ENCODE data around the gene HORMAD2. TPM values are rescaled to one million over a fixed set of nuclear protein-coding genes. Genes with fewer than 3 reads are reported as not detected.

Gene HORMAD2
- total RNA-seq, 1 donor from 2014 or later, result not detected

DNA sequence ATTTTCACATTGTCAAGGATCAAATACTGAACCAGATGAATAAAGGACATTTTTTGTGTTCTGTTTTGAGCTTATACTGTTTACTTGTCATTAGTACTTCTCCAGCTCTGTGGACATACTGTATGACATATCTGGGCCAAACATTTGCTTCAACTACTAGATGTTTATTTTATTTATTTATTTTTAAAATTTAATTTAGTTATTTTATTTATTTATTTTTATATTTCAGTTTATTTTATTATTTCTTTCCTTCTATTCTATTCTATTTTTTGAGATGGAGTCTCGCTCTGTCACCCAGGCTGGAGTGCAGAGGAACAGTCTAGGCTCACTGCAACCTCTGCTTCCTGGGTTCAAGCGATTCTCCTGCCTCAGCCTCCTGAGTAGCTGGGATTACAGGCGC, 37.0 kb downstream of the HORMAD2 start:
- no peak overlapping the region for H3K4me3 ChIP-seq (ENCODE audit: low read length in 3 of 3)
- H3K9me3 ChIP-seq (ENCODE audit: control insufficient read depth in 3 of 3, low read length in 3 of 3), result no peaks in the 10 kb centered on the region
- no peaks in the 10 kb centered on the region for H3K36me3 ChIP-seq (ENCODE audit: control insufficient read depth in 3 of 3, insufficient read depth in 3 of 3, low read length in 3 of 3)
- H3K27me3 ChIP-seq (ENCODE audit: control insufficient read depth in 3 of 3, insufficient read depth in 3 of 3, low read length in 3 of 3), result peaks cover 0 to 3% (median 0%) of the 10 kb centered on the region in 3 donors
- no peaks in the 10 kb centered on the region for H3K4me1 ChIP-seq (ENCODE audit: control insufficient read depth in 3 of 3, insufficient read depth in 3 of 3, low read length in 3 of 3)
- H3K27ac ChIP-seq (ENCODE audit: low read depth, low read length), result no peak overlapping the region
- H3K9ac ChIP-seq (ENCODE audit: low read depth in 1 of 3, low read length in 3 of 3), result no peak overlapping the region

DNA sequence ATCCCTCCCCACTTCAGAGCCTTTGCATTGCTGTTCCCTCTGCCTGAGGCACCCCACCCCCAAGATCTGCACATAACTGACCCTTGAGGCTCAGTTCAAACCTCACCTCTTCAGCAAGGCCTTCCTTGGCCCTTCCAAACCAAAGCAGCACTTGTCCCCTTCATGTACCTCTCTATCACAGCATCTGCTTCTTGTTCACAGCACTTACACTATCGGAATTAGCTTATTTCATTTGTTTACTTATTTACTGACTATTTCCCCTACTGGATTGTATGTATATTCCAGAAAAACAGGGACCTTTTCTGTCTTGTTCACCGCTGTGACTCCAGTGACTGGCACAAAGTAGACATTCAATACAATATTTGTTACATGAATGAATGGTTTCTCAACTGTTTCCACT, 38.0 kb downstream of the HORMAD2 start:
- Histone ChIP-seq H3K4me1 (ENCODE audit: control insufficient read depth in 3 of 3, insufficient read depth in 3 of 3, low read length in 3 of 3) (no peaks in the 10 kb centered on the region), H3K4me3 (ENCODE audit: low read length in 3 of 3) (no peak overlapping the region), H3K9me3 (ENCODE audit: control insufficient read depth in 3 of 3, low read length in 3 of 3) (no peaks in the 10 kb centered on the region)

DNA sequence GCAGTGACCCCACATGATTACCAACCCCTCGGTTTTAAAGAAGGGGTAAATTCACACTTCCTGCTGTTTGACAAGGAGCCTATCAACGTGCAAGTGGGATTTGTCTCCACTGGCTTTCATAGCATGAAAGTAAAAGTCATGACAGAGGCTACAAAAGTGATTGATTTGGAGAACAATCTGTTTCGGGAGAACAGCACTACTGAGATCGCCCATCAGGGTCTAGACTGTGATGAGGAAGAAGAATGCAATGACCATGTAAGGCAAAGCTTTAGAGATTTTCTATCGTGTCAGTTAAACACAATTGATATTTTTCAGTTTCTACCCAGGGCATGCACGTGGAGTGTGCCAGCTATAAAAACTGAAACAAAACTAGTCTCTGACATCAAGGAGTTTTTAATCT, 41.7 kb downstream of the HORMAD2 start:
- no peak overlapping the region for H3K27ac ChIP-seq (ENCODE audit: low read depth, low read length)
- H3K9ac ChIP-seq (ENCODE audit: low read depth in 1 of 3, low read length in 3 of 3), result no peak overlapping the region
- H3K4me1 ChIP-seq (ENCODE audit: control insufficient read depth in 3 of 3, insufficient read depth in 3 of 3, low read length in 3 of 3), result no peaks in the 10 kb centered on the region
- no peak overlapping the region for H3K4me3 ChIP-seq (ENCODE audit: low read length in 3 of 3)
- H3K27me3 ChIP-seq (ENCODE audit: control insufficient read depth in 3 of 3, insufficient read depth in 3 of 3, low read length in 3 of 3), result peaks cover 0 to 7% (median 3%) of the 10 kb centered on the region in 3 donors
- no peaks in the 10 kb centered on the region for H3K36me3 ChIP-seq (ENCODE audit: control insufficient read depth in 3 of 3, insufficient read depth in 3 of 3, low read length in 3 of 3)
- H3K9me3 ChIP-seq (ENCODE audit: control insufficient read depth in 3 of 3, low read length in 3 of 3), result no peaks in the 10 kb centered on the region

More for the DNA sequence above, 38.0 kb downstream of the HORMAD2 start:
- H3K27ac ChIP-seq (ENCODE audit: low read depth, low read length), result no peak overlapping the region
- H3K27me3 ChIP-seq (ENCODE audit: control insufficient read depth in 3 of 3, insufficient read depth in 3 of 3, low read length in 3 of 3), result peaks cover 0 to 7% (median 3%) of the 10 kb centered on the region in 3 donors
- H3K36me3 ChIP-seq (ENCODE audit: control insufficient read depth in 3 of 3, insufficient read depth in 3 of 3, low read length in 3 of 3), result no peaks in the 10 kb centered on the region
- H3K9ac ChIP-seq (ENCODE audit: low read depth in 1 of 3, low read length in 3 of 3), result no peak overlapping the region

DNA sequence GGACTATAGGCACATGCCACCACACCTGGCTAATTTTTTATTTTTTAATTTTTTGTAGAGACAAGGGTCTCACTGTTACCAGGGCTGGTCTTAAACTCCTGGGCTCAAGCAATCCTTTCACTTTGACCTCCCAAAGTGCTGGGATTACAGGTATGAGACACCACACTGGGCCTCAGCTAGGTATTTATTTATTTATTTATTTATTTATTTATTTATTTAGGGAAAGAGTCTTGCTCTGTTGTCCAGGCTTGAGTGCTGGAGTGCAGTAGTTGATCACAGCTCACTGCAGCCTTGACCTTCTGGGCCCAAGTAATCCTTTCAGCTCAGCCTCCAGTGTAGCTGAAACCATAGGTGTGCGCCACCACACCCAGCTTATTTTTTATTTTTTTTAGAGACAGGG, 43.2 kb downstream of the HORMAD2 start:
- Histone ChIP-seq H3K9ac (ENCODE audit: low read depth in 1 of 3, low read length in 3 of 3) (no peak overlapping the region), H3K27me3 (ENCODE audit: control insufficient read depth in 3 of 3, insufficient read depth in 3 of 3, low read length in 3 of 3) (peaks cover 0 to 9% (median 3%) of the 10 kb centered on the region in 3 donors), H3K4me1 (ENCODE audit: control insufficient read depth in 3 of 3, insufficient read depth in 3 of 3, low read length in 3 of 3) (no peaks in the 10 kb centered on the region), H3K27ac (ENCODE audit: low read depth, low read length) (no peak overlapping the region), H3K4me3 (ENCODE audit: low read length in 3 of 3) (no peak overlapping the region), H3K36me3 (ENCODE audit: control insufficient read depth in 3 of 3, insufficient read depth in 3 of 3, low read length in 3 of 3) (no peaks in the 10 kb centered on the region), H3K9me3 (ENCODE audit: control insufficient read depth in 3 of 3, low read length in 3 of 3) (no peaks in the 10 kb centered on the region)

DNA sequence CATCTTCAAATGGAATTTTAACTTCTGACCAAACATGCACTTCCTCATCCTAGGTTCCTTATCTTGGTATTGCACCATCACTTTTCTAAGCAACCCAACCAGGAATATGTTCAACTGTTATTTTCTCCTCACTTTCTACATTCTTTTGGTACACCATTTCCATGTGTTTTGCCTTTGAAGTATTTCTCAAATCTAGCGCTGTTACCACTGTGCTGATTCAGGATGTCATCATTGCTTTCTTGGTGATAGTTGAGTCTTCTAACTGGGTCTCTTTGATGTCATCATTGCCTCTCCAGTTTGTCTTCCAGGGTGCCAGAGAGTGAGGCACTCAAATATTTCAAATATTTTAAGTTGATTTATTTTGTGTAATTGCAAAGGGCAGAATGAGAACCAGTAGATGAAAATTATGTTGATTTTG, 47.5 kb downstream of the HORMAD2 start:
- H3K9me3 ChIP-seq (ENCODE audit: control insufficient read depth in 3 of 3, low read length in 3 of 3), result no peaks in the 10 kb centered on the region
- H3K27ac ChIP-seq (ENCODE audit: low read depth, low read length), result no peak overlapping the region
- no peak overlapping the region for H3K4me3 ChIP-seq (ENCODE audit: low read length in 3 of 3)
- H3K9ac ChIP-seq (ENCODE audit: low read depth in 1 of 3, low read length in 3 of 3), result no peak overlapping the region
- H3K36me3 ChIP-seq (ENCODE audit: control insufficient read depth in 3 of 3, insufficient read depth in 3 of 3, low read length in 3 of 3), result no peaks in the 10 kb centered on the region
- no peaks in the 10 kb centered on the region for H3K4me1 ChIP-seq (ENCODE audit: control insufficient read depth in 3 of 3, insufficient read depth in 3 of 3, low read length in 3 of 3)
- H3K27me3 ChIP-seq (ENCODE audit: control insufficient read depth in 3 of 3, insufficient read depth in 3 of 3, low read length in 3 of 3), result peaks cover 0 to 2% (median 0%) of the 10 kb centered on the region in 3 donors

DNA sequence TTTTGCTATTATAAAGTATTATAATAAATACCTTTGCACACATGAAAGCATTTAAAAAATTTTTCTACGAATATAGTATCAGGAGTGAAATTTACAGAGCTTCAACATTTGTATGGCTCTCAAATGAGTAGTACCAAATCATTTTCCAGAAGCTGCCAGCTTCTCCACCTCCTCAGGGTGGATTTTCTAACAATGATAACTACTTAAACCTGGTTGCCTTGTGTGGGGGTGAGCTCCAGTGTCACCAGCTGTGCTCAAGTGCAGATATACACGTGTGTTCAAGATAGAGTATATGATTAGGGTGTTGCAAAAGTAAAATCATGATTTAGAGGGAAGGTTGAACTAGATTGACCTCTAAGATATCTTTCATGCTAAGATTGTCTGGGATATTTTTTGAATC, 48.2 kb downstream of the HORMAD2 start:
- Histone ChIP-seq H3K9me3 (ENCODE audit: control insufficient read depth in 3 of 3, low read length in 3 of 3) (no peaks in the 10 kb centered on the region), H3K27me3 (ENCODE audit: control insufficient read depth in 3 of 3, insufficient read depth in 3 of 3, low read length in 3 of 3) (peaks cover 0 to 2% (median 0%) of the 10 kb centered on the region in 3 donors), H3K27ac (ENCODE audit: low read depth, low read length) (no peak overlapping the region), H3K9ac (ENCODE audit: low read depth in 1 of 3, low read length in 3 of 3) (no peak overlapping the region), H3K4me3 (ENCODE audit: low read length in 3 of 3) (no peak overlapping the region), H3K4me1 (ENCODE audit: control insufficient read depth in 3 of 3, insufficient read depth in 3 of 3, low read length in 3 of 3) (no peaks in the 10 kb centered on the region), H3K36me3 (ENCODE audit: control insufficient read depth in 3 of 3, insufficient read depth in 3 of 3, low read length in 3 of 3) (no peaks in the 10 kb centered on the region)

DNA sequence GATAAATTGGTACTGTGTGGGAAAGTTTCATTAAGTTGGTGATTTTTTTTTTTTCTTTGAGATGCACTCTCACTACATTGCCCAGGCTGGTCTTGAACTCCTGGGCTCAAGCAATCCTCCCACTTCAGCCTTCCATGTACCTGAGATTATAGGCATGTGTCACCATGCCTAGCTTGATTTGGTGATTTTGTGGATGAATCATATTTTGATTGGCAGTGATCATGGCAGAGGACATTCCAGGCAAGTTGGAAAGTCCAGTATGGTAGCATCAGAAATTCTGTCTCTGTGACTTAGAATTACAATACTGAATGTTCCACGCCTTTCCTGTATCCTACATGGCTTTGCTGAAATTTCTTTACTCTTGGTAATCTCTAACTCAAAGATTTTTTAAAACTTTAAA, 49.4 kb downstream of the HORMAD2 start:
- peaks cover 0 to 2% (median 0%) of the 10 kb centered on the region in 3 donors for H3K27me3 ChIP-seq (ENCODE audit: control insufficient read depth in 3 of 3, insufficient read depth in 3 of 3, low read length in 3 of 3)
- H3K9ac ChIP-seq (ENCODE audit: low read depth in 1 of 3, low read length in 3 of 3), result no peak overlapping the region

DNA sequence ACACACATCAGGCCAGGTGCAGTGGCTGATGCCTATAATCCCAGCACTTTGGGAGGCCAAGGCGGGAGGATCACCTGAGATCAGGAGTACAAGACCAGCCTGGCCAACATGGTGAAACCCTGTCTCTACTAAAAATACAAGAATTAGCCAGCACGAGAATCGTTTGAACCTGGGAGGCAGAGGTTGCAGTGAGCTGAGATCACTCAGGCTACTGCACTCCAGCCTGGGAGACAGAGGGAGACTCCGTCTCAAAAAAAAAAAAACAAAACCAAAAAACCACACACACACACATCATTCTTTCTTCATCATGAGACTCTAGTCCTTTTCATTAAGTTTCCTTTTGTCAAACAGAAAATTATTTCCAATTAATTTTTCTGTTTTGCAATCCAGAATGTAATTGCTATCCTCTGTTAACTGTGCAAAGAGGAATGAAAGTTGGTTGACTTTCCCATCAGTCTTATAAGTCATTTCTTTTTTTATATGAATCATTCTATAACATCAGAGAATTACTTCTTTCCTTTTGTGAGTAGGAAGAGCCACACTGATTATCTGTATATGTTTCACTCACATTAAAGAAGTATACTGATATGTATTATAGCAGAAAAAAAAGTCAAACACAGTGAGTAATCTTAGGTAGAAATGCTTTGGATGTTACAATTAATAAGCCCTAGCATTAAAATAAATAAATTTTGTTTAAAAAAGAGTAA, 52.2 kb downstream of the HORMAD2 start:
- Histone ChIP-seq H3K4me3 (ENCODE audit: low read length in 3 of 3) (no peak overlapping the region), H3K4me1 (ENCODE audit: control insufficient read depth in 3 of 3, insufficient read depth in 3 of 3, low read length in 3 of 3) (no peaks in the 10 kb centered on the region), H3K9ac (ENCODE audit: low read depth in 1 of 3, low read length in 3 of 3) (no peak overlapping the region), H3K9me3 (ENCODE audit: control insufficient read depth in 3 of 3, low read length in 3 of 3) (no peaks in the 10 kb centered on the region), H3K27ac (ENCODE audit: low read depth, low read length) (no peak overlapping the region), H3K27me3 (ENCODE audit: control insufficient read depth in 3 of 3, insufficient read depth in 3 of 3, low read length in 3 of 3) (peaks cover 0 to 2% (median 0%) of the 10 kb centered on the region in 3 donors), H3K36me3 (ENCODE audit: control insufficient read depth in 3 of 3, insufficient read depth in 3 of 3, low read length in 3 of 3) (no peaks in the 10 kb centered on the region)

More for the DNA sequence above, 49.4 kb downstream of the HORMAD2 start:
- Histone ChIP-seq H3K4me3 (ENCODE audit: low read length in 3 of 3) (no peak overlapping the region), H3K36me3 (ENCODE audit: control insufficient read depth in 3 of 3, insufficient read depth in 3 of 3, low read length in 3 of 3) (no peaks in the 10 kb centered on the region), H3K9me3 (ENCODE audit: control insufficient read depth in 3 of 3, low read length in 3 of 3) (no peaks in the 10 kb centered on the region), H3K27ac (ENCODE audit: low read depth, low read length) (no peak overlapping the region), H3K4me1 (ENCODE audit: control insufficient read depth in 3 of 3, insufficient read depth in 3 of 3, low read length in 3 of 3) (no peaks in the 10 kb centered on the region)

DNA sequence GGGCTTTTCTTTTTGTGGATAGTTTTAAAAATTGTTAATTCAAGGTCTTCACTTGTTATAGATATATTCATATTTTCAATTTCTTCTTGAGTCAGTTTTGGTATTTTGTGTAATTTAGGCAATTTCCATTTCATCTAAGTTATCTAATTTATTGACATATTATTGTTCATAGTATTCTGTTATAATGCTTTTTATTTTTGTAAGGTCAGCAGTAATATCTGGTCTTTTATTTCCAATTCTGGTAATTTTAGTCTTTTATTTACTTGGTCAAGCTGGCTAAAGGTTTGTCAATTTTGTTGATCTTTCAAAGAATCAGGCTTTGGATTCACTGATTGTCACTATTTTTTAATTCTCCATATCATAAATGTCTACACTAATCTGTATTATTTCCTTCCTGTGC, 60.1 kb downstream of the HORMAD2 start:
- no peaks in the 10 kb centered on the region for H3K36me3 ChIP-seq (ENCODE audit: control insufficient read depth in 3 of 3, insufficient read depth in 3 of 3, low read length in 3 of 3)
- H3K27me3 ChIP-seq (ENCODE audit: control insufficient read depth in 3 of 3, insufficient read depth in 3 of 3, low read length in 3 of 3), result peaks cover 0 to 12% (median 4%) of the 10 kb centered on the region in 3 donors
- no peaks in the 10 kb centered on the region for H3K4me1 ChIP-seq (ENCODE audit: control insufficient read depth in 3 of 3, insufficient read depth in 3 of 3, low read length in 3 of 3)
- no peak overlapping the region for H3K4me3 ChIP-seq (ENCODE audit: low read length in 3 of 3)
- no peak overlapping the region for H3K27ac ChIP-seq (ENCODE audit: low read depth, low read length)
- H3K9ac ChIP-seq (ENCODE audit: low read depth in 1 of 3, low read length in 3 of 3), result no peak overlapping the region
- peaks cover 0 to 8% (median 5%) of the 10 kb centered on the region in 3 donors for H3K9me3 ChIP-seq (ENCODE audit: control insufficient read depth in 3 of 3, low read length in 3 of 3)

DNA sequence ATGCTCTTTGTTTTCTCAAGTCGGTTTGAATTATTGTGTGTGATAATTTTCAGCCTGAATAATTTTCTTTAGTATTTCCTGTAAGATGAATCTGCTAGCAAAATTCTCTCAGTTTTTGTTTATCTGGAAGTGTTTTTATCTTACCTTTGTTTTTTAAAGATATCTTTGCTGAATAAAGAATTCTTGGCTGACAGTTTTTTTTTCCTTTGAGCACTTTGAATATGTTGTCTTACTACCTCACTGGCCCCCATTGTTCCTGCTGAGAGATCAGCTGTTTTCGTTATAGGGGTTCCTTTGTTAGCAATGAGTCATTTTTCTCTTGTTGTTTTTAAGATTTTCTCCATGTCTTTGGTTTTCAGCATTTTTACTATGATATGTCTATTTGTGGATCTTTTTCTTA, 63.0 kb downstream of the HORMAD2 start:
- Histone ChIP-seq H3K9me3 (ENCODE audit: control insufficient read depth in 3 of 3, low read length in 3 of 3) (peaks cover 0 to 8% (median 5%) of the 10 kb centered on the region in 3 donors), H3K4me1 (ENCODE audit: control insufficient read depth in 3 of 3, insufficient read depth in 3 of 3, low read length in 3 of 3) (no peaks in the 10 kb centered on the region), H3K4me3 (ENCODE audit: low read length in 3 of 3) (no peak overlapping the region), H3K36me3 (ENCODE audit: control insufficient read depth in 3 of 3, insufficient read depth in 3 of 3, low read length in 3 of 3) (no peaks in the 10 kb centered on the region), H3K9ac (ENCODE audit: low read depth in 1 of 3, low read length in 3 of 3) (no peak overlapping the region), H3K27ac (ENCODE audit: low read depth, low read length) (no peak overlapping the region), H3K27me3 (ENCODE audit: control insufficient read depth in 3 of 3, insufficient read depth in 3 of 3, low read length in 3 of 3) (peaks cover 0 to 12% (median 7%) of the 10 kb centered on the region in 3 donors)

Measured in skeletal muscle tissue (tissue), 4 donors.